GM21423 (cell line): Measurements from ENCODE around the gene SHROOM4.

Experiments used
- ATAC-seq: cut with Tn5 transposase; IDR thresholded peaks from one replicate; pipeline ENCODE4 v1.9.1; 2021; ENCODE audit warnings: mild to moderate bottlenecking, moderate library complexity; ENCODE audit not compliant: unreplicated experiment

Gene SHROOM4

GRCh38 chrX:50813843-50814661 is at the start of gene SHROOM4:
TSS of gene SHROOM4 (minus strand) at chrX:50814194. CDS start at chrX:50814018, 176 bp downstream.
- no peak for ATAC-seq

GRCh38 chrX:50863471-50863870 is 49.5 kb upstream of the SHROOM4 start:
- no peak for ATAC-seq

GRCh38 chrX:50860518-50860917 is 46.5 kb upstream of the SHROOM4 start:
- ATAC-seq, result no peak

- no peak for ATAC-seq
Measured at GRCh38 chrX:50858548-50858947, 44.6 kb upstream of the SHROOM4 start.

- no peak for ATAC-seq
Measured at GRCh38 chrX:50853399-50853798, 39.4 kb upstream of the SHROOM4 start.

GRCh38 chrX:50852524-50852923 is 38.5 kb upstream of the SHROOM4 start:
- no peak for ATAC-seq

GRCh38 chrX:50842221-50842620 is 28.2 kb upstream of the SHROOM4 start:
- no peak for ATAC-seq

- ATAC-seq, result no peak
Measured at GRCh38 chrX:50839730-50840129, 25.7 kb upstream of the SHROOM4 start.

GRCh38 chrX:50838820-50839600 is 25.0 kb upstream of the SHROOM4 start:
- ATAC-seq, result no peak

- ATAC-seq, result no peak
Measured at GRCh38 chrX:50827996-50828395, 14.0 kb upstream of the SHROOM4 start.

GRCh38 chrX:50825825-50826224 is 11.8 kb upstream of the SHROOM4 start:
- ATAC-seq, result no peak

GRCh38 chrX:50818986-50819385 is 5.0 kb upstream of the SHROOM4 start:
- ATAC-seq, result no peak

- no peak for ATAC-seq
Measured at GRCh38 chrX:50815120-50815519, 1.1 kb upstream of the SHROOM4 start.

- no peak for ATAC-seq
Measured at GRCh38 chrX:50814701-50815100, 707 bp upstream of the SHROOM4 start.

GRCh38 chrX:50812995-50813842 is 775 bp downstream of the SHROOM4 start:
- no peak for ATAC-seq

- no peak for ATAC-seq
Measured at GRCh38 chrX:50805276-50805675, 8.7 kb downstream of the SHROOM4 start.

- no peak for ATAC-seq
Measured at GRCh38 chrX:50801135-50801534, 12.9 kb downstream of the SHROOM4 start.

GRCh38 chrX:50799531-50799961 is 14.4 kb downstream of the SHROOM4 start:
- ATAC-seq, result no peak

- ATAC-seq, result no peak
Measured at GRCh38 chrX:50798783-50799182, 15.2 kb downstream of the SHROOM4 start.

- no peak for ATAC-seq
Measured at GRCh38 chrX:50787099-50787498, 26.9 kb downstream of the SHROOM4 start.

- ATAC-seq, result no peak
Measured at GRCh38 chrX:50780144-50780543, 33.9 kb downstream of the SHROOM4 start.
